GM12878 (cell line): ENCODE results near the gene ERC2.

ENCODE experiments used
- BRCA1 ChIP-seq: IDR thresholded peaks from 2 replicates; pipeline ENCODE4 v1.6.1; 2011; ENCODE audit warnings: low read depth, low read length, improper control_type of control experiment
- EZH2 ChIP-seq: IDR thresholded peaks from 2 replicates; pipeline ENCODE4 v1.6.1; 2012; ENCODE audit warnings: low read depth, mild to moderate bottlenecking, control low read depth, inconsistent platforms, low read length, borderline replicate concordance; ENCODE audit not compliant: control insufficient read depth
- FOS ChIP-seq: IDR thresholded peaks from 3 replicates; pipeline ENCODE4 v1.6.1; 2011; ENCODE audit warnings: borderline replicate concordance; ENCODE audit not compliant: insufficient read length; ENCODE audit errors: extremely low read depth
- KAT2A ChIP-seq: conservative IDR thresholded peaks from 2 replicates; pipeline ENCODE4 v1.6.1; 2011; ENCODE audit warnings: low read depth, low read length; ENCODE audit not compliant: control insufficient read depth
- PAX8 ChIP-seq: fragments of 450-650 bp; IDR thresholded peaks from 2 replicates; pipeline ENCODE4 v1.6.1; 2017; ENCODE audit warnings: mild to moderate bottlenecking, moderate library complexity
- POLR2A ChIP-seq: IDR thresholded peaks from 2 replicates; pipeline ENCODE4 v1.6.1; 2011; ENCODE audit warnings: low read depth, mild to moderate bottlenecking, low read length
- POLR2AphosphoS2 ChIP-seq: IDR thresholded peaks from 2 replicates; pipeline ENCODE4 v1.6.1; 2011; ENCODE audit warnings: low read depth, mild to moderate bottlenecking, low read length, improper control_type of control experiment, moderate library complexity
- POLR2AphosphoS5 ChIP-seq: IDR thresholded peaks from 2 replicates; pipeline ENCODE4 v1.6.1; 2011; ENCODE audit warnings: mild to moderate bottlenecking, low read length, inconsistent platforms
- RAD21 ChIP-seq: IDR thresholded peaks from 2 replicates; pipeline ENCODE4 v1.6.1; 2011; ENCODE audit warnings: mild to moderate bottlenecking, low read depth, low read length, moderate library complexity; ENCODE audit not compliant: insufficient read depth
- YBX1 ChIP-seq: fragments of 450-650 bp; IDR thresholded peaks from 2 replicates; pipeline ENCODE4 v1.6.1; 2016; ENCODE audit warnings: antibody characterized with exemption
- TF ChIP-seq, protein P1 (sequence below): IDR thresholded peaks from 2 replicates; pipeline ENCODE4 v1.6.1; 2012; ENCODE audit warnings: mild to moderate bottlenecking, low read depth, low read length
- TF ChIP-seq, protein P2 (sequence below), 3 experiments: IDR thresholded peaks in 2 of 3; conservative IDR thresholded peaks in 1 of 3; 2 replicates each; pipeline ENCODE4 v1.5.1; 2011; ENCODE audit warnings: low read depth in 3 of 3, low read length in 3 of 3, mild to moderate bottlenecking in 3 of 3, control low read depth in 2 of 3, moderate library complexity in 2 of 3, inconsistent platforms in 1 of 3, mixed read lengths in 1 of 3; ENCODE audit not compliant: control insufficient read depth in 2 of 3, insufficient read depth in 1 of 3; ENCODE audit errors: extremely low read depth in 1 of 3
- TF ChIP-seq, protein P3 (sequence below): fragments of 450-650 bp; IDR thresholded peaks from 2 replicates; pipeline ENCODE4 v1.6.1; 2016; ENCODE audit warnings: mild to moderate bottlenecking, moderate library complexity, borderline replicate concordance

DNA sequence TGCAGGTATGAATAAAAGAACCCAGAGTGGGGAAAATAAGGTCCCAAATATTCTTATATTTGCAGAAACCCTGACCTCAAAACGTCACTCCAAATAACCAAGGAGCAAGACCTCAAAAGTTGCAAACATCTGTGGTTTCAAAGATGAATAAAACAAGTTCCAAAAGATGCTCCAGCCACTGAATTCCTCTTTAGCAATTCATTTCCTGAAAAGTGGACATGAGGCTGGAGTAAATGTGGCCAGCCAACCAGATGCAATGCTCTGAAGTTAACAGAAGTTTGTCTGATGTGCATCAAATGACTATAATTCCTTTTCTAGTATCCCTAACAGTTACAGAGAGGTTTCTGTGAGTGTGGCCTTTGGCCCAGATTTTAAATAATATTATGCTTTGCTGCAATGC lies 910.0 kb downstream of the ERC2 start:
- no peak for TF ChIP-seq POLR2AphosphoS5
- TF ChIP-seq FOS, result no peak
- TF ChIP-seq, protein P1, sequence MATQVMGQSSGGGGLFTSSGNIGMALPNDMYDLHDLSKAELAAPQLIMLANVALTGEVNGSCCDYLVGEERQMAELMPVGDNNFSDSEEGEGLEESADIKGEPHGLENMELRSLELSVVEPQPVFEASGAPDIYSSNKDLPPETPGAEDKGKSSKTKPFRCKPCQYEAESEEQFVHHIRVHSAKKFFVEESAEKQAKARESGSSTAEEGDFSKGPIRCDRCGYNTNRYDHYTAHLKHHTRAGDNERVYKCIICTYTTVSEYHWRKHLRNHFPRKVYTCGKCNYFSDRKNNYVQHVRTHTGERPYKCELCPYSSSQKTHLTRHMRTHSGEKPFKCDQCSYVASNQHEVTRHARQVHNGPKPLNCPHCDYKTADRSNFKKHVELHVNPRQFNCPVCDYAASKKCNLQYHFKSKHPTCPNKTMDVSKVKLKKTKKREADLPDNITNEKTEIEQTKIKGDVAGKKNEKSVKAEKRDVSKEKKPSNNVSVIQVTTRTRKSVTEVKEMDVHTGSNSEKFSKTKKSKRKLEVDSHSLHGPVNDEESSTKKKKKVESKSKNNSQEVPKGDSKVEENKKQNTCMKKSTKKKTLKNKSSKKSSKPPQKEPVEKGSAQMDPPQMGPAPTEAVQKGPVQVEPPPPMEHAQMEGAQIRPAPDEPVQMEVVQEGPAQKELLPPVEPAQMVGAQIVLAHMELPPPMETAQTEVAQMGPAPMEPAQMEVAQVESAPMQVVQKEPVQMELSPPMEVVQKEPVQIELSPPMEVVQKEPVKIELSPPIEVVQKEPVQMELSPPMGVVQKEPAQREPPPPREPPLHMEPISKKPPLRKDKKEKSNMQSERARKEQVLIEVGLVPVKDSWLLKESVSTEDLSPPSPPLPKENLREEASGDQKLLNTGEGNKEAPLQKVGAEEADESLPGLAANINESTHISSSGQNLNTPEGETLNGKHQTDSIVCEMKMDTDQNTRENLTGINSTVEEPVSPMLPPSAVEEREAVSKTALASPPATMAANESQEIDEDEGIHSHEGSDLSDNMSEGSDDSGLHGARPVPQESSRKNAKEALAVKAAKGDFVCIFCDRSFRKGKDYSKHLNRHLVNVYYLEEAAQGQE, result no peak
- TF ChIP-seq, protein P2, sequence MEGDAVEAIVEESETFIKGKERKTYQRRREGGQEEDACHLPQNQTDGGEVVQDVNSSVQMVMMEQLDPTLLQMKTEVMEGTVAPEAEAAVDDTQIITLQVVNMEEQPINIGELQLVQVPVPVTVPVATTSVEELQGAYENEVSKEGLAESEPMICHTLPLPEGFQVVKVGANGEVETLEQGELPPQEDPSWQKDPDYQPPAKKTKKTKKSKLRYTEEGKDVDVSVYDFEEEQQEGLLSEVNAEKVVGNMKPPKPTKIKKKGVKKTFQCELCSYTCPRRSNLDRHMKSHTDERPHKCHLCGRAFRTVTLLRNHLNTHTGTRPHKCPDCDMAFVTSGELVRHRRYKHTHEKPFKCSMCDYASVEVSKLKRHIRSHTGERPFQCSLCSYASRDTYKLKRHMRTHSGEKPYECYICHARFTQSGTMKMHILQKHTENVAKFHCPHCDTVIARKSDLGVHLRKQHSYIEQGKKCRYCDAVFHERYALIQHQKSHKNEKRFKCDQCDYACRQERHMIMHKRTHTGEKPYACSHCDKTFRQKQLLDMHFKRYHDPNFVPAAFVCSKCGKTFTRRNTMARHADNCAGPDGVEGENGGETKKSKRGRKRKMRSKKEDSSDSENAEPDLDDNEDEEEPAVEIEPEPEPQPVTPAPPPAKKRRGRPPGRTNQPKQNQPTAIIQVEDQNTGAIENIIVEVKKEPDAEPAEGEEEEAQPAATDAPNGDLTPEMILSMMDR (IDR thresholded peaks at IDR 0.05 in 2 of 3, conservative IDR thresholded peaks at IDR 0.05 in 1 of 3; ENCODE audit: control insufficient read depth in 2 of 3, extremely low read depth in 1 of 3, insufficient read depth in 1 of 3, low read depth in 3 of 3, low read length in 3 of 3), result no peak
- TF ChIP-seq, protein P3, sequence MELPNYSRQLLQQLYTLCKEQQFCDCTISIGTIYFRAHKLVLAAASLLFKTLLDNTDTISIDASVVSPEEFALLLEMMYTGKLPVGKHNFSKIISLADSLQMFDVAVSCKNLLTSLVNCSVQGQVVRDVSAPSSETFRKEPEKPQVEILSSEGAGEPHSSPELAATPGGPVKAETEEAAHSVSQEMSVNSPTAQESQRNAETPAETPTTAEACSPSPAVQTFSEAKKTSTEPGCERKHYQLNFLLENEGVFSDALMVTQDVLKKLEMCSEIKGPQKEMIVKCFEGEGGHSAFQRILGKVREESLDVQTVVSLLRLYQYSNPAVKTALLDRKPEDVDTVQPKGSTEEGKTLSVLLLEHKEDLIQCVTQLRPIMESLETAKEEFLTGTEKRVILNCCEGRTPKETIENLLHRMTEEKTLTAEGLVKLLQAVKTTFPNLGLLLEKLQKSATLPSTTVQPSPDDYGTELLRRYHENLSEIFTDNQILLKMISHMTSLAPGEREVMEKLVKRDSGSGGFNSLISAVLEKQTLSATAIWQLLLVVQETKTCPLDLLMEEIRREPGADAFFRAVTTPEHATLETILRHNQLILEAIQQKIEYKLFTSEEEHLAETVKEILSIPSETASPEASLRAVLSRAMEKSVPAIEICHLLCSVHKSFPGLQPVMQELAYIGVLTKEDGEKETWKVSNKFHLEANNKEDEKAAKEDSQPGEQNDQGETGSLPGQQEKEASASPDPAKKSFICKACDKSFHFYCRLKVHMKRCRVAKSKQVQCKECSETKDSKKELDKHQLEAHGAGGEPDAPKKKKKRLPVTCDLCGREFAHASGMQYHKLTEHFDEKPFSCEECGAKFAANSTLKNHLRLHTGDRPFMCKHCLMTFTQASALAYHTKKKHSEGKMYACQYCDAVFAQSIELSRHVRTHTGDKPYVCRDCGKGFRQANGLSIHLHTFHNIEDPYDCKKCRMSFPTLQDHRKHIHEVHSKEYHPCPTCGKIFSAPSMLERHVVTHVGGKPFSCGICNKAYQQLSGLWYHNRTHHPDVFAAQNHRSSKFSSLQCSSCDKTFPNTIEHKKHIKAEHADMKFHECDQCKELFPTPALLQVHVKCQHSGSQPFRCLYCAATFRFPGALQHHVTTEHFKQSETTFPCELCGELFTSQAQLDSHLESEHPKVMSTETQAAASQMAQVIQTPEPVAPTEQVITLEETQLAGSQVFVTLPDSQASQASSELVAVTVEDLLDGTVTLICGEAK, result no peak
- TF ChIP-seq POLR2AphosphoS2, result no peak
- no peak for TF ChIP-seq YBX1
- TF ChIP-seq POLR2A, result no peak
- TF ChIP-seq RAD21, result no peak
- TF ChIP-seq BRCA1, result no peak
- no peak for TF ChIP-seq KAT2A
- TF ChIP-seq EZH2, result no peak
- no peak for TF ChIP-seq PAX8
